Esophagus (tissue), 2 donors: ENCODE results near the gene GXYLT1. TPM values are rescaled to one million over a fixed set of nuclear protein-coding genes. Genes with fewer than 3 reads are reported as not detected.
"Not testable (repeated sequence)": the region's sequence is repeated elsewhere in the genome, so short reads cannot be mapped to it uniquely, and the experiment has no call there.

ENCODE experiments used
- H3K27ac ChIP-seq, 2 donors: one replicate each; pipeline ENCODE4 v1.5.1; 2013; ENCODE audit warnings: low read depth in 2 of 2, mild to moderate bottlenecking in 2 of 2, inconsistent platforms in 1 of 2, low read length in 1 of 2, moderate library complexity in 1 of 2
- H3K27me3 ChIP-seq, 2 donors: one replicate each; pipeline ENCODE4 v1.6.1; 2013; ENCODE audit warnings: low read length in 2 of 2, control low read depth in 1 of 2, mild to moderate bottlenecking in 1 of 2; ENCODE audit not compliant: insufficient read depth in 2 of 2, control insufficient read depth in 1 of 2
- H3K36me3 ChIP-seq, 2 donors: one replicate each; pipeline ENCODE4 v1.6.1; 2013; ENCODE audit warnings: low read length in 1 of 2; ENCODE audit not compliant: control insufficient read depth in 2 of 2, insufficient read depth in 2 of 2
- H3K4me1 ChIP-seq, 2 donors: one replicate each; pipeline ENCODE4 v1.6.1; 2013; ENCODE audit warnings: low read length in 1 of 2; ENCODE audit not compliant: control insufficient read depth in 2 of 2, insufficient read depth in 2 of 2
- H3K4me3 ChIP-seq, 2 donors: one replicate each; pipeline ENCODE4 v1.5.1; 2013; ENCODE audit warnings: low read length in 2 of 2, mild to moderate bottlenecking in 2 of 2, low read depth in 1 of 2, moderate library complexity in 1 of 2
- H3K9me3 ChIP-seq, 2 donors: one replicate each; pipeline ENCODE4 v1.6.1; 2013; ENCODE audit warnings: mild to moderate bottlenecking in 2 of 2, low read depth in 1 of 2, low read length in 1 of 2, moderate library complexity in 1 of 2; ENCODE audit not compliant: control insufficient read depth in 2 of 2, insufficient read depth in 1 of 2
- WGBS, 2 donors: extraction: QIAGEN DNeasy Blood & Tissue Kit; methylation state at CpG; one replicate each; pipeline ENCODE4 v1.1.7; 2013; 5-methylcytosine and 5-hydroxymethylcytosine counted together
- polyA plus RNA-seq, 2 donors: library from polyadenylated mRNA; stranded (reverse); fragments of 200-250 nt; gene quantifications; one replicate each; pipeline ENCODE4 v1.2.3, GENCODE V29; 2013
- donor health status: healthy with polysubstance abuse.
- donor health status: Bipolar disorder and iron deficiency.

Gene GXYLT1, protein sequence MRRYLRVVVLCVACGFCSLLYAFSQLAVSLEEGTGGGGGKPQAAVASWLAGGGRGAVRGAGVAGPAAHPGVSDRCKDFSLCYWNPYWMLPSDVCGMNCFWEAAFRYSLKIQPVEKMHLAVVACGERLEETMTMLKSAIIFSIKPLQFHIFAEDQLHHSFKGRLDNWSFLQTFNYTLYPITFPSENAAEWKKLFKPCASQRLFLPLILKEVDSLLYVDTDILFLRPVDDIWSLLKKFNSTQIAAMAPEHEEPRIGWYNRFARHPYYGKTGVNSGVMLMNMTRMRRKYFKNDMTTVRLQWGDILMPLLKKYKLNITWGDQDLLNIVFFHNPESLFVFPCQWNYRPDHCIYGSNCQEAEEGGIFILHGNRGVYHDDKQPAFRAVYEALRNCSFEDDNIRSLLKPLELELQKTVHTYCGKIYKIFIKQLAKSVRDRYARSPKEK
- 1 to 10 TPM; 1.3 to 1.4 TPM for polyA plus RNA-seq

DNA sequence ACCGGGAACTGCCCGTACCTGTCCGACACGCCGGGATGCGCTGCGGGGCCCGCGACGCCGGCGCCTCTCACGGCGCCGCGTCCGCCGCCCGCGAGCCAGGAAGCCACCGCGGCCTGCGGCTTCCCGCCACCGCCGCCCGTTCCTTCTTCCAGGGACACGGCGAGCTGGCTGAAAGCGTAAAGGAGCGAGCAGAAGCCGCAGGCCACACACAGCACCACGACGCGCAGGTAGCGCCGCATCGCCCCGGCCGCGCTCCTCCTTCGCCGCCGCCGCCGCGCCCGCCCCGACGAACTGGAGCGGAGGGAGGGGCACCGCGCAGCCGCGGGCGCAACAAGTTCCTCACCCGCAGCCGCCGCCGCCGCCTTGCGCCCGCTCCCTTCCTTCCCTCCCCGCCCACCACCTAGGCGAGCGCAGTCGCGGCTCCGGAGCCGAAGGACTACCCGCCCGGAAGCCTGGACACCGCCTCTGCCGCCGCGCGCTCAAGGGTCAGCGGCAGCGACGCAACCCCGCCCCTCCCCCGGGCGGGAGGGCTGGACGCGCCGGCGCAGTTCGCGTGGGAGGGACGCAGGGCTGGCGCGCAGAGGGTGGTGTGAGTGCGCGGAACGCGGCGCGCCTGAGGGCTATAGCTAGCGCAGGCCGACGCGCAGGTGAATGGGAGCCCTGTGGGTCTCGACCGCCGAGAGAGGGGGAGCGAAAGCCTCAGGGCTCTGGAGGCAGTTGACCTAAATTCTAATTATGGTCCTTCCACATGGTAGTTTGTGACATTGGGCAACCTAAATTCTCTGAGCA, at the start of gene GXYLT1:
Gene GXYLT1 (minus strand): TSS at position 467 of the 789 bp plus-strand sequence. CDS start 228 bp downstream, at position 239.
- WGBS, 2 donors = 1% methylated on average over 75 to 106 of the region's 106 CpGs
- Histone ChIP-seq H3K9me3 (no peaks in the 10 kb centered on the region), H3K27me3 (no peaks in the 10 kb centered on the region), H3K36me3 (no peaks in the 10 kb centered on the region), H3K4me1 (peaks cover 0 to 4% of the 10 kb centered on the region in 2 donors), H3K27ac (peak within 1 kb of the TSS; percentile 94 to 97), H3K4me3 (peak within 1 kb of the TSS; percentile 83 to 93)

DNA sequence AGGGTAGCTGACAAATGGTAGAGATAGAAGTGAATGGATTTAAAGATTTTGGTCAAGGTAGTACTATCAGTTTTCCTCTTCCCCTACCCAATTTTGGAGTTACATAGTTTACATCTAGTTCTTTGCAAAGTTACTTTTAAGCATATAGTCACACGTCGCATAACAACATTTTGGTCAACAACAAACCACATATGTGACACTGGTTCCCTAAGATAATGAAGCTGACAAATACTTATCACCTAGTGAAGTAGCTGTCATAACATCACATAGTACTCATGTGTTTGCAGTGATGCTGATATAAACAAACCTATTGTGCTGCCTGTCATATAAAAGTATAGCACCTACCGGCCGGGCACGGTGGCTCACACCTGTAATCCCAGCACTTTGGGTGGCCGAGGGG, 48.0 kb upstream of the GXYLT1 start:
- H3K4me3 ChIP-seq = no peak overlapping the region
- 95 to 97% methylated on average over 6 of the region's 6 CpGs for WGBS, 2 donors
- peaks cover 2 to 4% of the 10 kb centered on the region in 2 donors for H3K36me3 ChIP-seq
- H3K9me3 ChIP-seq = no peaks in the 10 kb centered on the region
- H3K4me1 ChIP-seq = no peaks in the 10 kb centered on the region
- H3K27me3 ChIP-seq = no peaks in the 10 kb centered on the region
- no peak overlapping the region for H3K27ac ChIP-seq

DNA sequence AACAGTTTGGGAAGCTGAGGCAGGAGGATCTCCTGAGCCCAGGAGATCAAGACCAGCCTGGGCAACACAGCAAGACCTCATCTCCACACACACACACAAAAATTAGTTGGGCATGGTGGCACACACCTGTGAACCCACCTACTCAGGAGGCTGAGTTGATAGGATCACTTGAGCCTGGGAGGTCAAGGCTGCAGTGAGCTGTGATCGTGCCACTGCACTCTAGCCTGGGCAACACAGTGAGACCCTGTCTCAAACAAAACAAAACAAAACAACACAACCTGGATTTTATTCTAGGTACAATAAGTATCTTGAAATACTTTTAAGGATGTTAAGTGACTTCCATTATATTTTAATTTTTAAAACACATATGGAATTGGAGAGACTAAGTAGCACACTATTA, 47.6 kb upstream of the GXYLT1 start:
- no peaks in the 10 kb centered on the region for H3K9me3 ChIP-seq
- no peaks in the 10 kb centered on the region for H3K4me1 ChIP-seq
- H3K27ac ChIP-seq = no peak overlapping the region
- WGBS, 2 donors = 98 to 100% methylated on average over 1 of the region's 1 CpG
- H3K4me3 ChIP-seq = no peak overlapping the region
- H3K27me3 ChIP-seq = no peaks in the 10 kb centered on the region
- peaks cover 2% of the 10 kb centered on the region in 2 donors for H3K36me3 ChIP-seq

DNA sequence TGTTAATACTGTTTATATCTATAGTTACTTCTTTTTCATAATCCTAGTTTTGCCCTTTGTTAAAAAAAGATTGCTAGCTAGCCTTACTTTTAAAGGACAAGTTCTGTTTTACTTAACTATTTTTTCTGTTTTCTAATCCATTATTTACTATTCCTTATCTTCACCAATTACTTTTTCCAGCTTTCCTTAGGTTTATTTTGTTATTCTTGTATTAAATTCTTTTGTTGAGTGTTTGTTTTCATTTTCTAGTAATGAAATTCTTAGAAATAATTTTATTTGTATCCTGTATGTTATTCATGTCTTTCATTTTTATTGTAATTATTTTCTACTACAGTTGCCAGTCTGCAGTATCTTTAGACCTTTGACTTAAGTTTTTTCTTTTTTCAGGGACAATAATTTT, 45.7 kb upstream of the GXYLT1 start:
- Histone ChIP-seq H3K9me3 (no peaks in the 10 kb centered on the region), H3K4me3 (no peak overlapping the region), H3K36me3 (peaks cover 0 to 2% of the 10 kb centered on the region in 2 donors), H3K4me1 (no peaks in the 10 kb centered on the region), H3K27me3 (no peaks in the 10 kb centered on the region), H3K27ac (no peak overlapping the region)

DNA sequence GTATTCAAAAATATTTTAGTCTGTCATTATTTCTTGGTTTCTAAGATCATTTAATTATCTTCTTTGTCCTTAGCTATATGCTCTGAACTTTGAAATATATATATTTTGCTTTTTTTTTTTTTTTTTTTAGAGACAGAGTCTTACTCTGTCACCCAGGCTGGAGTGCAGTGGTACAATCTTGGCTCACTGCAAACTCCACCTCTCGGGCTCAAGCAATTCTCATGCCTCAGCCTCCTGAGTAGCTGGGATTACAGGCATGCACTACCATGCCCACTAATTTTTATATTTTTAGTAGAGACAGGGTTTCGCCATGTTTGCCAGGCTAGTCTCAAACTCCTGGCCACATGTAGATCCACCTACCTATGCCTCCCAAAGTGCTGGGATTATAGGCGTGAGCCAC, 43.6 kb upstream of the GXYLT1 start:
- not testable (repeated sequence) for H3K27ac ChIP-seq, H3K27me3 ChIP-seq, H3K9me3 ChIP-seq, H3K4me1 ChIP-seq, H3K4me3 ChIP-seq, H3K36me3 ChIP-seq
- 98% methylated on average over 3 of the region's 3 CpGs for WGBS, 2 donors

DNA sequence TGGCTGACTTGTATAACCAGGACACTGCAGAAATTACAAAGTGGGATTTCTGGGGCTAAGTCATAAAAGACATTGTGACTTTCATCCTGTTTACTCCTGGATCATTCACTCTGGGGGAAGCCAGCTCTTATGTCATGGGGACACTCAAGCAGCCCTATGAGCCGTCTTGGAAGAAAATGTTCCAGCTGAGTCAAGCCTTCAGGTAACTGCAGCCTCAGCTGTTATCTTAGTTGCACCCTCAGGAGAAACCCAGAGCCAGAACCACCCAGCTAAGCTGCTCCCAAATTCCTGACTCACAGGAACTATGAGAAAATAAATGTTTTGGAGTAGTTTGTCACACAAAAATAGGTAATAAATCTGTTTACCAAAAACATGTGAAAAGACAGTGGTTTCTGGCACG, 43.1 kb upstream of the GXYLT1 start:
- H3K27ac ChIP-seq = no peak overlapping the region
- H3K4me3 ChIP-seq = no peak overlapping the region
- H3K36me3 ChIP-seq = no peaks in the 10 kb centered on the region
- H3K4me1 ChIP-seq = no peaks in the 10 kb centered on the region
- no peaks in the 10 kb centered on the region for H3K27me3 ChIP-seq
- H3K9me3 ChIP-seq = no peaks in the 10 kb centered on the region
- WGBS, 2 donors = 59 to 81% methylated on average over 2 of the region's 2 CpGs

DNA sequence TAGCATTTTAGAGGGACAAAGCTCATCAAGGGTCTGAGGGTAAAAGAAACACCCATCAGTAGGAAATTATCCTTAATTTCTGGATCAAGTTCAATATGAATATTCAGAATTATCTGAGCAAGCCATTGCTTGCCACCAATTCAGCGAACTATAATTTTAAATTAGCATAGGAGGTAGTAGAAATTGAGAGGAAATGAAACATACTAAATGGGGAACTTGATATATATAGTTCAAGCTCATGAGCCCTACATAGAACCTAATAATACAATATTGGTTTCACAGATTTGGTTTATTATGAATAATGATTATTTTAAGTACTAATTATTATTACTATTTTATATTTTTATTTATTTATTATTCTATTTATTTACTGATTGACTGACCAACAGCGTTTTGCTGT, 42.1 kb upstream of the GXYLT1 start:
- H3K27ac ChIP-seq = no peak overlapping the region
- H3K4me1 ChIP-seq = no peaks in the 10 kb centered on the region
- 89 to 90% methylated on average over 2 of the region's 2 CpGs for WGBS, 2 donors
- no peak overlapping the region for H3K4me3 ChIP-seq
- H3K9me3 ChIP-seq = no peaks in the 10 kb centered on the region
- no peaks in the 10 kb centered on the region for H3K36me3 ChIP-seq
- H3K27me3 ChIP-seq = no peaks in the 10 kb centered on the region

DNA sequence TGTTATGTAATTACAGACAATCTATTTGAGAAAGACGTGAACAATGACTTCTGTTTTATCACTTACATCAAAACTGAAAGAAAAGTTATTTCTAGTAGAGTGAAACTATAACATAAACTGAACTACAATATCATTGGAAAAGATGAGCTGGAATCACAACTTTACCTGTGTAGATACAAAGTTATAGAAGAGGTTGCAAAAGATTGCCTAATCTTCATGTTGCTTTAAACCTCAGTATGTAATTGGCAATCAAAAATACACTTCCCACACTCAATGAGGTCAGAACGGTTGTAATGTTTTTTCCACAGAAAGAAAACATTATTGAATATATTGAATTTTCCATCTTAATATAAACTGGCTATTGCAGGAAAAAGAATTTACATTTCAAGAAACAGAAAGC, 37.7 kb upstream of the GXYLT1 start:
- no peaks in the 10 kb centered on the region for H3K9me3 ChIP-seq
- H3K4me3 ChIP-seq = no peak overlapping the region
- H3K36me3 ChIP-seq = no peaks in the 10 kb centered on the region
- no peaks in the 10 kb centered on the region for H3K4me1 ChIP-seq
- no peaks in the 10 kb centered on the region for H3K27me3 ChIP-seq
- 63 to 71% methylated on average over 2 of the region's 2 CpGs for WGBS, 2 donors
- no peak overlapping the region for H3K27ac ChIP-seq

DNA sequence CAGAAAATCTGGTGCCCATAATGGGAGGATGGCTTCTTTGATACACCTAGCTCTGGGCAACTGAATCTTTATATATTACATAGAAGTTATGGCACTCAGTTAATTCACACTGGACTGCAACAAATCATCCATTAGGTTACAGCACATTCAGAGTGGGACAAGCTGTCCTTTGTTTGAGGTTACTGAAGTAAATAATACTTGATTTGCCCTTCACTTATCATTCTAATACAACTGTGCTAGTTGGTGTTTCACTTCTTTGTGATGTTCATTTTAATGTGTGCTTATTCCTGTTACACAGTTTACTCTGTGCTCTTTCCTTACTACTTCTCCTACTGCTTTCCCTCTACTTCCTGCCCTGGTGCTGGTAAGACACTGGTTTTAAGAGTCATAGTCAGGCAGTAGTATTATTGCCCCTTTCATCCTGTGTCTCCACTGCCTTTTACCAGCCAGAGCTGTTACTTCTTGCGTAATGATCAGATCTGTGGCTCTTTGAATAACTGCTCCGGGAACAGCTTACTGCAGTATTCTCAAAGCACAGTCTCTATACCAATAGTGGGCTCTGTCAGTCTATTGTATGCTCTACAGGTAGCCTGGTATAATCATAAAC, 36.4 kb upstream of the GXYLT1 start:
- Histone ChIP-seq H3K4me3 (no peak overlapping the region), H3K36me3 (no peaks in the 10 kb centered on the region), H3K27me3 (no peaks in the 10 kb centered on the region), H3K9me3 (no peaks in the 10 kb centered on the region), H3K27ac (no peak overlapping the region), H3K4me1 (no peaks in the 10 kb centered on the region)
- WGBS, 2 donors = 76 to 87% methylated on average over 2 of the region's 2 CpGs
